ENCODE results near the gene DNAH8. TPM values are rescaled to one million over a fixed set of nuclear protein-coding genes. Genes with fewer than 3 reads are reported as not detected.

The DNAH8 gene
- total RNA-seq, 1 donor from 2014 or later = not detected

GRCh38 chr6:39062014-39062740, 347.1 kb downstream of the DNAH8 start:
- H3K4me1 Mint-ChIP-seq (ENCODE audit: low read depth, unreplicated experiment) = no peaks in the 10 kb centered on the region
- H3K27ac ChIP-seq (ENCODE audit: low read depth, low read length) = no peak overlapping the region
- H3K36me3 Mint-ChIP-seq (ENCODE audit: low read depth, unreplicated experiment) = no peaks in the 10 kb centered on the region
- peaks cover 72% of the 10 kb centered on the region for H3K27me3 Mint-ChIP-seq (ENCODE audit: low read depth, unreplicated experiment)
- no peak overlapping the region for H3K27ac Mint-ChIP-seq (ENCODE audit: unreplicated experiment)
- H3K9ac ChIP-seq (ENCODE audit: low read length) = no peak overlapping the region
- H3K36me3 ChIP-seq (ENCODE audit: insufficient read depth, low read length) = no peaks in the 10 kb centered on the region
- no peak for FAIRE-seq
- no peak overlapping the region for H3K4me3 ChIP-seq (ENCODE audit: insufficient read depth, low read depth, low read length)
- no peaks in the 10 kb centered on the region for H3K4me1 ChIP-seq (ENCODE audit: insufficient read depth, low read length)
- no peaks in the 10 kb centered on the region for H3K27me3 ChIP-seq (ENCODE audit: insufficient read depth, low read length)
- no peak overlapping the region for H2AFZ ChIP-seq (ENCODE audit: low read depth, low read length)
- no peak for TF ChIP-seq EZH2 (IDR thresholded peaks at IDR 0.05; ENCODE audit: insufficient read depth, low read length)
- TF ChIP-seq, protein P1, sequence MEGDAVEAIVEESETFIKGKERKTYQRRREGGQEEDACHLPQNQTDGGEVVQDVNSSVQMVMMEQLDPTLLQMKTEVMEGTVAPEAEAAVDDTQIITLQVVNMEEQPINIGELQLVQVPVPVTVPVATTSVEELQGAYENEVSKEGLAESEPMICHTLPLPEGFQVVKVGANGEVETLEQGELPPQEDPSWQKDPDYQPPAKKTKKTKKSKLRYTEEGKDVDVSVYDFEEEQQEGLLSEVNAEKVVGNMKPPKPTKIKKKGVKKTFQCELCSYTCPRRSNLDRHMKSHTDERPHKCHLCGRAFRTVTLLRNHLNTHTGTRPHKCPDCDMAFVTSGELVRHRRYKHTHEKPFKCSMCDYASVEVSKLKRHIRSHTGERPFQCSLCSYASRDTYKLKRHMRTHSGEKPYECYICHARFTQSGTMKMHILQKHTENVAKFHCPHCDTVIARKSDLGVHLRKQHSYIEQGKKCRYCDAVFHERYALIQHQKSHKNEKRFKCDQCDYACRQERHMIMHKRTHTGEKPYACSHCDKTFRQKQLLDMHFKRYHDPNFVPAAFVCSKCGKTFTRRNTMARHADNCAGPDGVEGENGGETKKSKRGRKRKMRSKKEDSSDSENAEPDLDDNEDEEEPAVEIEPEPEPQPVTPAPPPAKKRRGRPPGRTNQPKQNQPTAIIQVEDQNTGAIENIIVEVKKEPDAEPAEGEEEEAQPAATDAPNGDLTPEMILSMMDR (IDR thresholded peaks at IDR 0.05; ENCODE audit: insufficient read depth, low read depth, low read length) = no peak
- H3K4me2 ChIP-seq (ENCODE audit: low read length) = no peak overlapping the region
- no peaks in the 10 kb centered on the region for H3K9me3 ChIP-seq (ENCODE audit: insufficient read depth, low read depth, low read length)
- no peaks in the 10 kb centered on the region for H3K79me2 ChIP-seq (ENCODE audit: insufficient read depth, low read length)
- H3K4me3 Mint-ChIP-seq (ENCODE audit: unreplicated experiment) = no peak overlapping the region
- no peaks in the 10 kb centered on the region for H4K20me1 ChIP-seq (ENCODE audit: insufficient read depth, low read length)
- DNase-seq (ENCODE audit: low read depth) = no peak
- peaks cover 8% of the 10 kb centered on the region for H3K9me3 Mint-ChIP-seq (ENCODE audit: unreplicated experiment)

- TF ChIP-seq, protein P1 (IDR thresholded peaks at IDR 0.05; ENCODE audit: insufficient read depth, low read depth, low read length) = no peak
- TF ChIP-seq EZH2 (IDR thresholded peaks at IDR 0.05; ENCODE audit: insufficient read depth, low read length) = no peak
- DNase-seq (ENCODE audit: low read depth) (no peak), FAIRE-seq (no peak)
- no peaks in the 10 kb centered on the region for H4K20me1 ChIP-seq (ENCODE audit: insufficient read depth, low read length)
- H3K9ac ChIP-seq (ENCODE audit: low read length) = no peak overlapping the region
- H3K27ac Mint-ChIP-seq (ENCODE audit: unreplicated experiment) = no peak overlapping the region
- H3K27me3 Mint-ChIP-seq (ENCODE audit: low read depth, unreplicated experiment) = peaks cover 66% of the 10 kb centered on the region
- H3K79me2 ChIP-seq (ENCODE audit: insufficient read depth, low read length) = no peaks in the 10 kb centered on the region
- H3K27me3 ChIP-seq (ENCODE audit: insufficient read depth, low read length) = no peaks in the 10 kb centered on the region
- H3K36me3 ChIP-seq (ENCODE audit: insufficient read depth, low read length) = no peaks in the 10 kb centered on the region
- no peaks in the 10 kb centered on the region for H3K36me3 Mint-ChIP-seq (ENCODE audit: low read depth, unreplicated experiment)
- no peaks in the 10 kb centered on the region for H3K4me1 ChIP-seq (ENCODE audit: insufficient read depth, low read length)
- H3K4me2 ChIP-seq (ENCODE audit: low read length) = no peak overlapping the region
- H3K4me3 Mint-ChIP-seq (ENCODE audit: unreplicated experiment) = no peak overlapping the region
- H2AFZ ChIP-seq (ENCODE audit: low read depth, low read length) = no peak overlapping the region
- H3K9me3 Mint-ChIP-seq (ENCODE audit: unreplicated experiment) = peaks cover 8% of the 10 kb centered on the region
- H3K4me1 Mint-ChIP-seq (ENCODE audit: low read depth, unreplicated experiment) = no peaks in the 10 kb centered on the region
- no peak overlapping the region for H3K27ac ChIP-seq (ENCODE audit: low read depth, low read length)
- no peaks in the 10 kb centered on the region for H3K9me3 ChIP-seq (ENCODE audit: insufficient read depth, low read depth, low read length)
- H3K4me3 ChIP-seq (ENCODE audit: insufficient read depth, low read depth, low read length) = no peak overlapping the region
These were observed 348.4 kb downstream of the DNAH8 start for GRCh38 chr6:39063526-39063925.

DNA sequence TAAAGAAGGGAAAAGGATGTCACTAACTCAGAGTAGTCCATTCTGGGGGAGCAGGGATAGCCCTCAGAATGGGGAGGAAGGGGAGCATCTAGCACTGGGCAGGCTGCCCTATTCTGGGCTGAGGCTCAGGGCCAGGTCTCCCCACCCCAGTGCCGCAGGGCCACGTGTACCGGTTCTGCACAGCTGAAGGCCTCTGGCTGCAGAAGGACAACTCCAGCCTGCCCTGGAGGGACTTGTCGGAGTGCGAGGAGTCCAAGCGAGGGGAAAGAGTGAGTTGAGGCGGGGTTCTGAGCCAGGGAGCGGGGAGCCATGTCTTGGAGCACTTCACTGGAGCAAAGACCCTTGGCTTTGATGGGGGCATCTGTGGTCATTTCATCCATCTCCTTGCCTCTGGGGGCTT, 350.4 kb downstream of the DNAH8 start:
- H3K36me3 ChIP-seq (ENCODE audit: insufficient read depth, low read length) = no peaks in the 10 kb centered on the region
- TF ChIP-seq, protein P1 (IDR thresholded peaks at IDR 0.05; ENCODE audit: insufficient read depth, low read depth, low read length) = no peak
- TF ChIP-seq EZH2 (IDR thresholded peaks at IDR 0.05; ENCODE audit: insufficient read depth, low read length) = no peak
- no peak overlapping the region for H3K4me3 ChIP-seq (ENCODE audit: insufficient read depth, low read depth, low read length)
- H3K9me3 ChIP-seq (ENCODE audit: insufficient read depth, low read depth, low read length) = no peaks in the 10 kb centered on the region
- Mint-ChIP-seq H3K4me1 (ENCODE audit: low read depth, unreplicated experiment) (no peaks in the 10 kb centered on the region), H3K36me3 (ENCODE audit: low read depth, unreplicated experiment) (no peaks in the 10 kb centered on the region), H3K27ac (ENCODE audit: unreplicated experiment) (no peak overlapping the region), H3K27me3 (ENCODE audit: low read depth, unreplicated experiment) (peaks cover 60% of the 10 kb centered on the region), H3K4me3 (ENCODE audit: unreplicated experiment) (no peak overlapping the region), H3K9me3 (ENCODE audit: unreplicated experiment) (peaks cover 12% of the 10 kb centered on the region)
- FAIRE-seq (no peak), DNase-seq (ENCODE audit: low read depth) (no peak)
- H3K79me2 ChIP-seq (ENCODE audit: insufficient read depth, low read length) = no peaks in the 10 kb centered on the region
- H3K9ac ChIP-seq (ENCODE audit: low read length) = no peak overlapping the region
- H4K20me1 ChIP-seq (ENCODE audit: insufficient read depth, low read length) = no peaks in the 10 kb centered on the region
- H3K4me2 ChIP-seq (ENCODE audit: low read length) = no peak overlapping the region
- no peaks in the 10 kb centered on the region for H3K27me3 ChIP-seq (ENCODE audit: insufficient read depth, low read length)
- H3K27ac ChIP-seq (ENCODE audit: low read depth, low read length) = no peak overlapping the region
- no peaks in the 10 kb centered on the region for H3K4me1 ChIP-seq (ENCODE audit: insufficient read depth, low read length)
- no peak overlapping the region for H2AFZ ChIP-seq (ENCODE audit: low read depth, low read length)
